ENCODE measurements around the gene ZNF592.

- no peak for TF ChIP-seq POLR2A (IDR thresholded peaks at IDR 0.05)
- TF ChIP-seq CTCF (IDR thresholded peaks at IDR 0.05): no peak
Observed at GRCh38 chr15:84702961-84703482, 45.4 kb upstream of the ZNF592 start.
